Stimulated activated naive CD8-positive, alpha-beta T cell treated with anti-CD3 and anti-CD28 coated beads, Interleukin-15, Interleukin-2, amounts not matched to agents 100 ng/mL and 50 ng/mL, for 24 hours (primary cell): ENCODE measurements around the gene GATAD1.
A peak's percentile ranks its signal among the peaks of the same experiment; 100 is the strongest.
"Not testable (repeated sequence)": the region's sequence is repeated elsewhere in the genome, so short reads cannot be mapped to it uniquely, and the experiment has no call there.

Experiments used
- H3K27ac Mint-ChIP-seq: one replicate; pipeline ENCODE4 v1.8.0; 2021; ENCODE audit warnings: mild to moderate bottlenecking, mixed read lengths
- H3K27me3 Mint-ChIP-seq: one replicate; pipeline ENCODE4 v1.8.0; 2021; ENCODE audit warnings: mixed read lengths
- H3K36me3 Mint-ChIP-seq: one replicate; pipeline ENCODE4 v1.8.0; 2021; ENCODE audit warnings: low read depth, mixed read lengths
- H3K4me1 Mint-ChIP-seq: one replicate; pipeline ENCODE4 v1.8.0; 2021; ENCODE audit warnings: low read depth, mixed read lengths
- H3K4me3 Mint-ChIP-seq: one replicate; pipeline ENCODE4 v1.8.0; 2021; ENCODE audit warnings: mild to moderate bottlenecking, mixed read lengths
- H3K9me3 Mint-ChIP-seq: one replicate; pipeline ENCODE4 v1.8.0; 2021; ENCODE audit warnings: mixed read lengths

The GATAD1 gene

GRCh38 chr7:92425311-92425947 lies 21.9 kb upstream of the GATAD1 start:
- no peaks in the 10 kb centered on the region for H3K36me3 Mint-ChIP-seq
- H3K9me3 Mint-ChIP-seq: no peaks in the 10 kb centered on the region
- H3K27ac Mint-ChIP-seq: no peak overlapping the region
- H3K4me3 Mint-ChIP-seq: peak overlapping the region; percentile 47
- H3K4me1 Mint-ChIP-seq: peaks cover 12% of the 10 kb centered on the region
- peaks cover 20% of the 10 kb centered on the region for H3K27me3 Mint-ChIP-seq

GRCh38 chr7:92427193-92427592 lies 20.1 kb upstream of the GATAD1 start:
- Mint-ChIP-seq H3K4me3 (no peak overlapping the region), H3K27ac (peak overlapping the region; percentile 2), H3K4me1 (peaks cover 12% of the 10 kb centered on the region), H3K9me3 (no peaks in the 10 kb centered on the region), H3K36me3 (no peaks in the 10 kb centered on the region), H3K27me3 (peaks cover 20% of the 10 kb centered on the region)

GRCh38 chr7:92432299-92432946 lies 14.9 kb upstream of the GATAD1 start:
- no peaks in the 10 kb centered on the region for H3K36me3 Mint-ChIP-seq
- no peak overlapping the region for H3K27ac Mint-ChIP-seq
- H3K9me3 Mint-ChIP-seq: no peaks in the 10 kb centered on the region
- H3K4me1 Mint-ChIP-seq: no peaks in the 10 kb centered on the region
- H3K27me3 Mint-ChIP-seq: peaks cover 5% of the 10 kb centered on the region
- no peak overlapping the region for H3K4me3 Mint-ChIP-seq

GRCh38 chr7:92433019-92433418 lies 14.3 kb upstream of the GATAD1 start:
- Mint-ChIP-seq H3K36me3 (no peaks in the 10 kb centered on the region), H3K9me3 (no peaks in the 10 kb centered on the region), H3K27ac (no peak overlapping the region), H3K4me1 (no peaks in the 10 kb centered on the region), H3K27me3 (peaks cover 5% of the 10 kb centered on the region), H3K4me3 (no peak overlapping the region)

GRCh38 chr7:92435542-92435941 lies 11.7 kb upstream of the GATAD1 start:
- Mint-ChIP-seq H3K9me3 (no peaks in the 10 kb centered on the region), H3K4me1 (no peaks in the 10 kb centered on the region), H3K4me3 (no peak overlapping the region), H3K36me3 (no peaks in the 10 kb centered on the region), H3K27ac (no peak overlapping the region), H3K27me3 (no peaks in the 10 kb centered on the region)

GRCh38 chr7:92436612-92437445 lies 10.5 kb upstream of the GATAD1 start:
- Mint-ChIP-seq H3K4me3 (no peak overlapping the region), H3K27ac (no peak overlapping the region), H3K27me3 (no peaks in the 10 kb centered on the region), H3K4me1 (no peaks in the 10 kb centered on the region), H3K9me3 (no peaks in the 10 kb centered on the region), H3K36me3 (no peaks in the 10 kb centered on the region)

- Mint-ChIP-seq H3K4me3 (no peak overlapping the region), H3K36me3 (no peaks in the 10 kb centered on the region), H3K9me3 (no peaks in the 10 kb centered on the region), H3K27me3 (no peaks in the 10 kb centered on the region), H3K27ac (no peak overlapping the region), H3K4me1 (no peaks in the 10 kb centered on the region)
Observed at GRCh38 chr7:92437956-92438491, 9.3 kb upstream of the GATAD1 start.

GRCh38 chr7:92442720-92443119 lies 4.6 kb upstream of the GATAD1 start:
- H3K4me3 Mint-ChIP-seq, H3K36me3 Mint-ChIP-seq, H3K9me3 Mint-ChIP-seq, H3K27me3 Mint-ChIP-seq, H3K27ac Mint-ChIP-seq: not testable (repeated sequence)
- H3K4me1 Mint-ChIP-seq: peaks cover 11% of the 10 kb centered on the region

- peak overlapping the region; percentile 78 for H3K27ac Mint-ChIP-seq
Observed at GRCh38 chr7:92446869-92447344, 375 bp upstream of the GATAD1 start.

GRCh38 chr7:92448205-92448747 lies 994 bp downstream of the GATAD1 start:
- Mint-ChIP-seq H3K9me3 (no peaks in the 10 kb centered on the region), H3K4me1 (peaks cover 22% of the 10 kb centered on the region), H3K36me3 (peaks cover 23% of the 10 kb centered on the region), H3K4me3 (peak overlapping the region; percentile 83), H3K27ac (peak overlapping the region; percentile 90), H3K27me3 (no peaks in the 10 kb centered on the region)

More at GRCh38 chr7:92446869-92447344, 375 bp upstream of the GATAD1 start:
- Mint-ChIP-seq H3K4me3 (peak overlapping the region; percentile 83), H3K36me3 (peaks cover 23% of the 10 kb centered on the region), H3K27me3 (no peaks in the 10 kb centered on the region), H3K9me3 (no peaks in the 10 kb centered on the region), H3K4me1 (peaks cover 22% of the 10 kb centered on the region)

GRCh38 chr7:92451645-92452044 lies 4.4 kb downstream of the GATAD1 start:
- no peak overlapping the region for H3K27ac Mint-ChIP-seq
- H3K4me1 Mint-ChIP-seq: peaks cover 15% of the 10 kb centered on the region
- H3K36me3 Mint-ChIP-seq: peaks cover 38% of the 10 kb centered on the region
- no peaks in the 10 kb centered on the region for H3K9me3 Mint-ChIP-seq
- no peak overlapping the region for H3K4me3 Mint-ChIP-seq
- no peaks in the 10 kb centered on the region for H3K27me3 Mint-ChIP-seq

- H3K36me3 Mint-ChIP-seq: peaks cover 23% of the 10 kb centered on the region
- H3K4me1 Mint-ChIP-seq: no peaks in the 10 kb centered on the region
- no peak overlapping the region for H3K4me3 Mint-ChIP-seq
- H3K27ac Mint-ChIP-seq: no peak overlapping the region
- H3K27me3 Mint-ChIP-seq: no peaks in the 10 kb centered on the region
- no peaks in the 10 kb centered on the region for H3K9me3 Mint-ChIP-seq
Observed at GRCh38 chr7:92456236-92456635, 9.0 kb downstream of the GATAD1 start.

- Mint-ChIP-seq H3K4me3 (no peak overlapping the region), H3K4me1 (no peaks in the 10 kb centered on the region), H3K9me3 (no peaks in the 10 kb centered on the region), H3K27ac (no peak overlapping the region), H3K36me3 (peaks cover 16% of the 10 kb centered on the region), H3K27me3 (no peaks in the 10 kb centered on the region)
Observed at GRCh38 chr7:92460109-92460508, 12.8 kb downstream of the GATAD1 start.

- Mint-ChIP-seq H3K4me3 (no peak overlapping the region), H3K4me1 (no peaks in the 10 kb centered on the region), H3K9me3 (no peaks in the 10 kb centered on the region), H3K27me3 (no peaks in the 10 kb centered on the region), H3K27ac (no peak overlapping the region), H3K36me3 (peaks cover 16% of the 10 kb centered on the region)
Observed at GRCh38 chr7:92460510-92460909, 13.2 kb downstream of the GATAD1 start.
